ENCODE measurements around the gene NEK9. TPM values are rescaled to one million over a fixed set of nuclear protein-coding genes. Genes with fewer than 3 reads are reported as not detected.

The NEK9 gene
- total and polyA plus RNA-seq, 10 of the 15 experiments (the other 5 are each of a cell fraction or from before 2014, with no cell fraction given), result 6.0 to 78.8 (median 44.7) TPM

DNA sequence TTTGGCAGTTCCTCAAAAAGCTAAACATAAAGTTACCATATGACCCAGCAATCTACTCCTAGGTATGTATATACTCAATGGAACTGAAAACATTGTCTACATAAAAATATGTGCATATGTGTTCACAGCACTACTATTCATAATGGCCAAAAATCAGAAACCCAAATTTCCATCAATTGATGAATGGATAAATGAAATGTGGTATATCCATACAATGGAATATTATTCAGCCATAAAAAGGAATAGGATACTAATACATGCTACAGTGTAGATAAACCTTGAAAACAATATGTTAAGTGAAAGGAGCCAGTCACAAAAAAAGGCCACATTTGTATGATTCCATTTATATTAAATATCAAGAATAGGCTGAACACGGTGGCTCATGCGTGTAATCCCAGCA lies 66.4 kb downstream of the NEK9 start (continued):
- TF ChIP-seq, protein P1, sequence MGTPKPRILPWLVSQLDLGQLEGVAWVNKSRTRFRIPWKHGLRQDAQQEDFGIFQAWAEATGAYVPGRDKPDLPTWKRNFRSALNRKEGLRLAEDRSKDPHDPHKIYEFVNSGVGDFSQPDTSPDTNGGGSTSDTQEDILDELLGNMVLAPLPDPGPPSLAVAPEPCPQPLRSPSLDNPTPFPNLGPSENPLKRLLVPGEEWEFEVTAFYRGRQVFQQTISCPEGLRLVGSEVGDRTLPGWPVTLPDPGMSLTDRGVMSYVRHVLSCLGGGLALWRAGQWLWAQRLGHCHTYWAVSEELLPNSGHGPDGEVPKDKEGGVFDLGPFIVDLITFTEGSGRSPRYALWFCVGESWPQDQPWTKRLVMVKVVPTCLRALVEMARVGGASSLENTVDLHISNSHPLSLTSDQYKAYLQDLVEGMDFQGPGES (IDR thresholded peaks at IDR 0.05), result no peak
- TF ChIP-seq EZH2 (IDR thresholded peaks at IDR 0.05; ENCODE audit: borderline replicate concordance, control insufficient read depth, low read depth, low read length), result no peak
- no peak for TF ChIP-seq FOS (IDR thresholded peaks at IDR 0.05; ENCODE audit: borderline replicate concordance, extremely low read depth, insufficient read length)
- no peak for TF ChIP-seq ZNF592 (IDR thresholded peaks at IDR 0.05)
- no peak for TF ChIP-seq YY1 (IDR thresholded peaks at IDR 0.05; ENCODE audit: low read depth, low read length)
- TF ChIP-seq, protein P2, sequence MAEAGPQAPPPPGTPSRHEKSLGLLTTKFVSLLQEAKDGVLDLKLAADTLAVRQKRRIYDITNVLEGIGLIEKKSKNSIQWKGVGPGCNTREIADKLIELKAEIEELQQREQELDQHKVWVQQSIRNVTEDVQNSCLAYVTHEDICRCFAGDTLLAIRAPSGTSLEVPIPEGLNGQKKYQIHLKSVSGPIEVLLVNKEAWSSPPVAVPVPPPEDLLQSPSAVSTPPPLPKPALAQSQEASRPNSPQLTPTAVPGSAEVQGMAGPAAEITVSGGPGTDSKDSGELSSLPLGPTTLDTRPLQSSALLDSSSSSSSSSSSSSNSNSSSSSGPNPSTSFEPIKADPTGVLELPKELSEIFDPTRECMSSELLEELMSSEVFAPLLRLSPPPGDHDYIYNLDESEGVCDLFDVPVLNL (IDR thresholded peaks at IDR 0.05; ENCODE audit: low read depth, low read length), result no peak
- TF ChIP-seq ZSCAN29 (IDR thresholded peaks at IDR 0.05), result no peak
- TF ChIP-seq, protein P3, sequence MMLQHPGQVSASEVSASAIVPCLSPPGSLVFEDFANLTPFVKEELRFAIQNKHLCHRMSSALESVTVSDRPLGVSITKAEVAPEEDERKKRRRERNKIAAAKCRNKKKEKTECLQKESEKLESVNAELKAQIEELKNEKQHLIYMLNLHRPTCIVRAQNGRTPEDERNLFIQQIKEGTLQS (IDR thresholded peaks at IDR 0.05; ENCODE audit: borderline replicate concordance, extremely low read depth, low read depth, low read length), result no peak
- no peak for TF ChIP-seq MYC (IDR thresholded peaks at IDR 0.05; ENCODE audit: insufficient read depth, insufficient read length, insufficient replicate concordance, low read length, severe bottlenecking)
- no peak for TF ChIP-seq IKZF1 (conservative IDR thresholded peaks at IDR 0.05)
- TF ChIP-seq SRF (IDR thresholded peaks at IDR 0.05; ENCODE audit: low read depth in 2 of 2, low read length in 2 of 2), result no peak
- no peak for TF ChIP-seq ASH2L (IDR thresholded peaks at IDR 0.05; ENCODE audit: borderline replicate concordance, low read depth)
- TF ChIP-seq ZNF622 (IDR thresholded peaks at IDR 0.05), result no peak
- no peak for TF ChIP-seq NFYA (IDR thresholded peaks at IDR 0.05; ENCODE audit: borderline replicate concordance, low read depth, low read length)
- no peak for TF ChIP-seq PRDM15 (CRISPR knock-in tag; IDR thresholded peaks at IDR 0.05)
- TF ChIP-seq EP300 (IDR thresholded peaks at IDR 0.05; ENCODE audit: borderline replicate concordance in 1 of 2, control insufficient read depth in 1 of 2, low read depth in 2 of 2, low read length in 2 of 2), result no peak
- no peak for TF ChIP-seq CREM (IDR thresholded peaks at IDR 0.05; ENCODE audit: low read depth)
